Progenitor cell of endocrine pancreas (in vitro differentiated cells): ENCODE data around the gene HOXA13. TPM values are rescaled to one million over a fixed set of nuclear protein-coding genes. Genes with fewer than 3 reads are reported as not detected.

ENCODE experiments used
- DNase-seq: peaks from one replicate; pipeline ENCODE4 v3.0.0; 2021; ENCODE audit warnings: low spot score; ENCODE audit not compliant: unreplicated experiment
- H3K27ac Mint-ChIP-seq: 2 replicates; pipeline ENCODE4 v1.8.0; 2021; ENCODE audit warnings: mild to moderate bottlenecking, moderate library complexity, mixed read lengths
- H3K27me3 Mint-ChIP-seq: 2 replicates; pipeline ENCODE4 v1.8.0; 2021; ENCODE audit warnings: mixed read lengths
- H3K36me3 Mint-ChIP-seq: 2 replicates; pipeline ENCODE4 v1.8.0; 2022; ENCODE audit warnings: mixed read lengths; ENCODE audit not compliant: insufficient read depth
- H3K4me1 Mint-ChIP-seq: 2 replicates; pipeline ENCODE4 v1.8.0; 2021; ENCODE audit warnings: low read depth, mixed read lengths
- H3K4me3 Mint-ChIP-seq: 2 replicates; pipeline ENCODE4 v1.8.0; 2021; ENCODE audit warnings: low read depth, mild to moderate bottlenecking, moderate library complexity, mixed read lengths
- H3K9me3 Mint-ChIP-seq: 2 replicates; pipeline ENCODE4 v1.8.0; 2021; ENCODE audit warnings: low read depth, mixed read lengths
- CTCF ChIP-seq: fragments of 200-600 bp; sonication (generic); IDR thresholded peaks from one replicate; pipeline ENCODE4 v1.5.0; 2021; ENCODE audit warnings: antibody characterized with exemption, mild to moderate bottlenecking; ENCODE audit not compliant: unreplicated experiment
- total RNA-seq: library from RNA; stranded (reverse); gene quantifications from 2 replicates; pipeline ENCODE4 v1.2.1, GENCODE V29; 2021

The HOXA13 gene
- total RNA-seq, 1 donor from 2014 or later, result not detected

- Mint-ChIP-seq H3K9me3 (no peaks in the 10 kb centered on the region), H3K4me1 (peaks cover 7% of the 10 kb centered on the region), H3K36me3 (no peaks in the 10 kb centered on the region), H3K27ac (no peak overlapping the region), H3K27me3 (peaks cover 99% of the 10 kb centered on the region), H3K4me3 (peak overlapping the region; percentile 21)
- no peak for DNase-seq
- TF ChIP-seq CTCF, result no peak
Observed at GRCh38 chr7:27180431-27181420, 19.2 kb downstream of the HOXA13 start.

- peaks cover 7% of the 10 kb centered on the region for H3K4me1 Mint-ChIP-seq
- no peaks in the 10 kb centered on the region for H3K36me3 Mint-ChIP-seq
- peaks cover 99% of the 10 kb centered on the region for H3K27me3 Mint-ChIP-seq
- peak; percentile 94 for TF ChIP-seq CTCF
- peak; percentile 68 for DNase-seq
- peak overlapping the region; percentile 21 for H3K4me3 Mint-ChIP-seq
- peak overlapping the region; percentile 5 for H3K27ac Mint-ChIP-seq
- H3K9me3 Mint-ChIP-seq, result no peaks in the 10 kb centered on the region
Observed at GRCh38 chr7:27179503-27180430, 20.1 kb downstream of the HOXA13 start.

- Mint-ChIP-seq H3K4me3 (no peak overlapping the region), H3K9me3 (no peaks in the 10 kb centered on the region), H3K36me3 (no peaks in the 10 kb centered on the region), H3K4me1 (peaks cover 7% of the 10 kb centered on the region), H3K27ac (peak overlapping the region; percentile 69), H3K27me3 (peaks cover 98% of the 10 kb centered on the region)
- TF ChIP-seq CTCF, result no peak
- no peak for DNase-seq
Observed at GRCh38 chr7:27179030-27179429, 20.9 kb downstream of the HOXA13 start.

GRCh38 chr7:27178366-27178765, 21.5 kb downstream of the HOXA13 start:
- H3K27ac Mint-ChIP-seq, result no peak overlapping the region
- no peaks in the 10 kb centered on the region for H3K36me3 Mint-ChIP-seq
- DNase-seq, result no peak
- H3K9me3 Mint-ChIP-seq, result no peaks in the 10 kb centered on the region
- H3K4me3 Mint-ChIP-seq, result no peak overlapping the region
- peaks cover 7% of the 10 kb centered on the region for H3K4me1 Mint-ChIP-seq
- TF ChIP-seq CTCF, result no peak
- peaks cover 92% of the 10 kb centered on the region for H3K27me3 Mint-ChIP-seq

- no peaks in the 10 kb centered on the region for H3K36me3 Mint-ChIP-seq
- peaks cover 7% of the 10 kb centered on the region for H3K4me1 Mint-ChIP-seq
- H3K4me3 Mint-ChIP-seq, result no peak overlapping the region
- no peak for DNase-seq
- H3K27me3 Mint-ChIP-seq, result peaks cover 89% of the 10 kb centered on the region
- H3K27ac Mint-ChIP-seq, result no peak overlapping the region
- no peak for TF ChIP-seq CTCF
- no peaks in the 10 kb centered on the region for H3K9me3 Mint-ChIP-seq
Observed at GRCh38 chr7:27177795-27178320, 22.0 kb downstream of the HOXA13 start.
